Endodermal cell (in vitro differentiated cells): ENCODE results near the gene MON1A. TPM values are rescaled to one million over a fixed set of nuclear protein-coding genes. Genes with fewer than 3 reads are reported as not detected.

ENCODE experiments used
- DNase-seq: peaks from one replicate; pipeline ENCODE4 v3.0.0-alpha.2; 2017
- H3K27ac ChIP-seq: 2 replicates; pipeline ENCODE4 v1.5.1; 2013; ENCODE audit warnings: mild to moderate bottlenecking, low read depth, low read length, moderate library complexity
- H3K27me3 ChIP-seq: 2 replicates; pipeline ENCODE4 v1.6.1; 2013; ENCODE audit warnings: mild to moderate bottlenecking, low read length, moderate library complexity; ENCODE audit not compliant: insufficient read depth, control insufficient read depth, poor library complexity, severe bottlenecking
- H3K36me3 ChIP-seq: 2 replicates; pipeline ENCODE4 v1.7.0; 2013; ENCODE audit warnings: mild to moderate bottlenecking, low read length, moderate library complexity; ENCODE audit not compliant: control insufficient read depth, insufficient read depth
- H3K4me1 ChIP-seq: one replicate; pipeline ENCODE4 v1.7.0; 2013; ENCODE audit warnings: low read length; ENCODE audit not compliant: control insufficient read depth, insufficient read depth
- H3K4me3 ChIP-seq: 2 replicates; pipeline ENCODE4 v1.5.1; 2013; ENCODE audit warnings: mild to moderate bottlenecking, low read length, moderate library complexity
- H3K9ac ChIP-seq: 2 replicates; pipeline ENCODE4 v1.6.1; 2013; ENCODE audit warnings: mild to moderate bottlenecking, low read length, moderate library complexity; ENCODE audit not compliant: poor library complexity, severe bottlenecking; ENCODE audit errors: extremely low read depth
- H3K9me3 ChIP-seq: 2 replicates; pipeline ENCODE4 v1.6.1; 2013; ENCODE audit warnings: mild to moderate bottlenecking, low read length, moderate library complexity; ENCODE audit not compliant: control insufficient read depth
- H3K27ac Mint-ChIP-seq: 2 replicates; pipeline ENCODE4 v1.8.0; 2020; ENCODE audit warnings: mixed read lengths
- H3K27me3 Mint-ChIP-seq: 2 replicates; pipeline ENCODE4 v1.8.0; 2021; ENCODE audit warnings: mild to moderate bottlenecking, mixed read lengths; ENCODE audit not compliant: insufficient read depth
- H3K36me3 Mint-ChIP-seq: 2 replicates; pipeline ENCODE4 v1.8.0; 2020; ENCODE audit warnings: low read depth, mixed read lengths
- H3K4me1 Mint-ChIP-seq: 2 replicates; pipeline ENCODE4 v1.8.0; 2020; ENCODE audit warnings: mixed read lengths
- H3K4me3 Mint-ChIP-seq: 2 replicates; pipeline ENCODE4 v1.8.0; 2020; ENCODE audit warnings: mild to moderate bottlenecking, moderate library complexity, mixed read lengths
- H3K9me3 Mint-ChIP-seq: 2 replicates; pipeline ENCODE4 v1.8.0; 2020; ENCODE audit warnings: mild to moderate bottlenecking, mixed read lengths
- CTCF ChIP-seq: fragments of 200-600 bp; sonication (generic); conservative IDR thresholded peaks from 2 replicates; pipeline ENCODE4 v1.5.0; 2021; ENCODE audit warnings: antibody characterized with exemption, mild to moderate bottlenecking
- WGBS, 2 experiments: methylation state at CpG; one replicate each; pipeline versions ENCODE4 v1.1.5 to v1.1.7; 2013; ENCODE audit warnings: missing lambda C conversion rate in 2 of 2, mixed read lengths in 1 of 2; ENCODE audit not compliant: insufficient coverage in 1 of 2, insufficient read length in 1 of 2; 5-methylcytosine and 5-hydroxymethylcytosine counted together
- total RNA-seq, 2 donors: library from RNA; stranded (reverse); fragmentation: NEBNext Ultra II Directional in 1 of 2; extraction: Animal tissue kit (Norgen Biotek cat#: 25700) in 1 of 2; gene quantifications; 2 replicates in 1 of 2; 3 replicates in 1 of 2; pipeline ENCODE4 v1.2.1, GENCODE V29; 2021

MON1A gene
- total RNA-seq, 2 donors from 2014 or later = 4.1 to 6.2 TPM

- Histone ChIP-seq H3K9me3 (no peaks in the 10 kb centered on the region), H3K4me1 (peaks cover 26% of the 10 kb centered on the region), H3K9ac (no peak overlapping the region), H3K27ac (no peak overlapping the region), H3K36me3 (no peaks in the 10 kb centered on the region), H3K4me3 (no peak overlapping the region), H3K27me3 (no peaks in the 10 kb centered on the region)
- Mint-ChIP-seq H3K27me3 (peaks cover 15% of the 10 kb centered on the region), H3K9me3 (no peaks in the 10 kb centered on the region), H3K4me1 (peaks cover 42% of the 10 kb centered on the region), H3K4me3 (no peak overlapping the region), H3K36me3 (no peaks in the 10 kb centered on the region), H3K27ac (no peak overlapping the region)
- WGBS, 2 experiments = 93 to 96% methylated on average over 2 of the region's 2 CpGs
- DNase-seq = no peak
- no peak for TF ChIP-seq CTCF
Measured at GRCh38 chr3:49911124-49911420, 18.5 kb downstream of the MON1A start.

GRCh38 chr3:49910409-49911123, 19.0 kb downstream of the MON1A start:
- no peak overlapping the region for H3K27ac Mint-ChIP-seq

GRCh38 chr3:49908373-49909199, 21.0 kb downstream of the MON1A start:
- H3K27ac Mint-ChIP-seq = no peak overlapping the region
- H3K36me3 Mint-ChIP-seq = no peaks in the 10 kb centered on the region
- Histone ChIP-seq H3K4me3 (peak overlapping the region; percentile 36), H3K27me3 (no peaks in the 10 kb centered on the region), H3K9me3 (no peaks in the 10 kb centered on the region), H3K4me1 (peaks cover 22% of the 10 kb centered on the region), H3K36me3 (no peaks in the 10 kb centered on the region), H3K9ac (no peak overlapping the region), H3K27ac (no peak overlapping the region)
- peak; percentile 77 for DNase-seq
- WGBS, 2 experiments = 86 to 98% methylated on average over 8 to 13 of the region's 14 CpGs
- peaks cover 46% of the 10 kb centered on the region for H3K4me1 Mint-ChIP-seq
- peak overlapping the region; percentile 13 for H3K4me3 Mint-ChIP-seq
- no peak for TF ChIP-seq CTCF
- no peaks in the 10 kb centered on the region for H3K9me3 Mint-ChIP-seq
- H3K27me3 Mint-ChIP-seq = peaks cover 15% of the 10 kb centered on the region

More at GRCh38 chr3:49910409-49911123, 19.0 kb downstream of the MON1A start:
- no peaks in the 10 kb centered on the region for H3K36me3 Mint-ChIP-seq
- peak; percentile 89 for DNase-seq
- Histone ChIP-seq H3K36me3 (no peaks in the 10 kb centered on the region), H3K27ac (no peak overlapping the region), H3K9ac (no peak overlapping the region), H3K9me3 (no peaks in the 10 kb centered on the region), H3K4me1 (peaks cover 28% of the 10 kb centered on the region), H3K27me3 (no peaks in the 10 kb centered on the region), H3K4me3 (no peak overlapping the region)
- peak; percentile 76 for TF ChIP-seq CTCF
- 39 to 90% methylated on average over 34 to 48 of the region's 48 CpGs for WGBS, 2 experiments
- H3K4me3 Mint-ChIP-seq = peak overlapping the region; percentile 41
- peaks cover 15% of the 10 kb centered on the region for H3K27me3 Mint-ChIP-seq
- H3K4me1 Mint-ChIP-seq = peaks cover 46% of the 10 kb centered on the region
- H3K9me3 Mint-ChIP-seq = no peaks in the 10 kb centered on the region
